HT-29 (cell line): ENCODE results near the gene SLC16A3. TPM values are rescaled to one million over a fixed set of nuclear protein-coding genes. Genes with fewer than 3 reads are reported as not detected.
A peak's percentile ranks its signal among the peaks of the same experiment; 100 is the strongest.

Experiments
- DNase-seq: peaks from one replicate; pipeline ENCODE4 v3.0.0-alpha.2; 2015; ENCODE audit warnings: low spot score
- total RNA-seq: library from RNA; depleted of rRNA; stranded (reverse); fragments of >200 nt; shearing (Covaris generic); gene quantifications from 2 replicates; pipeline ENCODE4 v1.2.3, GENCODE V29; 2014

The SLC16A3 gene
- total RNA-seq, 1 experiment from 2014 or later = 156 TPM

- DNase-seq = peak; percentile 94
Measured at GRCh38 chr17:82267575-82268379, 38.9 kb downstream of the SLC16A3 start.

GRCh38 chr17:82269138-82269881 is 40.5 kb downstream of the SLC16A3 start:
- no peak for DNase-seq

GRCh38 chr17:82269882-82270500 is 41.1 kb downstream of the SLC16A3 start:
- no peak for DNase-seq

GRCh38 chr17:82270651-82271050 is 41.8 kb downstream of the SLC16A3 start:
- DNase-seq = no peak

GRCh38 chr17:82271401-82271800 is 42.6 kb downstream of the SLC16A3 start:
- DNase-seq = no peak

GRCh38 chr17:82272495-82273326 is 43.9 kb downstream of the SLC16A3 start:
- DNase-seq = no peak

- DNase-seq = peak; percentile 88
Measured at GRCh38 chr17:82273327-82274133, 44.7 kb downstream of the SLC16A3 start, which contains the start of gene CSNK1D. CSNK1D (minus strand) TSS chr17:82273700; CDS start chr17:82273381, 319 bp downstream.

- DNase-seq = no peak
Measured at GRCh38 chr17:82274134-82275020, 45.5 kb downstream of the SLC16A3 start.

GRCh38 chr17:82275326-82275725 is 46.5 kb downstream of the SLC16A3 start:
- DNase-seq = no peak

GRCh38 chr17:82276938-82277337 is 48.1 kb downstream of the SLC16A3 start:
- DNase-seq = no peak

GRCh38 chr17:82277851-82278250 is 49.0 kb downstream of the SLC16A3 start:
- DNase-seq = no peak

- DNase-seq = no peak
Measured at GRCh38 chr17:82278308-82278707, 49.5 kb downstream of the SLC16A3 start.

- no peak for DNase-seq
Measured at GRCh38 chr17:82278786-82279391, 50.0 kb downstream of the SLC16A3 start.

- DNase-seq = no peak
Measured at GRCh38 chr17:82280537-82280936, 51.7 kb downstream of the SLC16A3 start.

- DNase-seq = no peak
Measured at GRCh38 chr17:82281076-82281475, 52.2 kb downstream of the SLC16A3 start.

GRCh38 chr17:82281502-82282238 is 52.8 kb downstream of the SLC16A3 start:
- peak; percentile 88 for DNase-seq

GRCh38 chr17:82282239-82283207 is 53.7 kb downstream of the SLC16A3 start:
- peak; percentile 26 for DNase-seq
